GM18520 (cell line): Measurements from ENCODE around the gene FDX2.

ENCODE experiments used
- ATAC-seq: cut with Tn5 transposase; IDR thresholded peaks from one replicate; pipeline ENCODE4 v1.9.1; 2021; ENCODE audit not compliant: unreplicated experiment

FDX2 gene

GRCh38 chr19:10332965-10333757 is 17.3 kb upstream of the FDX2 start, which contains the start of gene RAVER1:
Gene RAVER1, minus strand, starts transcription at chr19:10333529. Its CDS starts 22 bp downstream, at chr19:10333507.
- ATAC-seq, result peak; percentile 74

- no peak for ATAC-seq
Observed at GRCh38 chr19:10332158-10332964, 16.5 kb upstream of the FDX2 start.

GRCh38 chr19:10329555-10329954 is 13.7 kb upstream of the FDX2 start:
- ATAC-seq, result no peak

GRCh38 chr19:10328558-10329429 is 13.0 kb upstream of the FDX2 start:
- ATAC-seq, result no peak

- ATAC-seq, result no peak
Observed at GRCh38 chr19:10327793-10328192, 12.0 kb upstream of the FDX2 start.

GRCh38 chr19:10325732-10326131 is 9.9 kb upstream of the FDX2 start:
- no peak for ATAC-seq

- no peak for ATAC-seq
Observed at GRCh38 chr19:10321874-10322835, 6.3 kb upstream of the FDX2 start.

GRCh38 chr19:10321417-10321797 is 5.6 kb upstream of the FDX2 start:
- no peak for ATAC-seq

- no peak for ATAC-seq
Observed at GRCh38 chr19:10320602-10321416, 5.0 kb upstream of the FDX2 start.

GRCh38 chr19:10318807-10319682 is 3.2 kb upstream of the FDX2 start:
- no peak for ATAC-seq

- ATAC-seq, result no peak
Observed at GRCh38 chr19:10317857-10318462, 2.1 kb upstream of the FDX2 start.

GRCh38 chr19:10317045-10317856 is 1.4 kb upstream of the FDX2 start:
- ATAC-seq, result no peak

GRCh38 chr19:10316229-10317044 is 622 bp upstream of the FDX2 start:
- no peak for ATAC-seq

- no peak for ATAC-seq
Observed at GRCh38 chr19:10309423-10309822, 6.4 kb downstream of the FDX2 start, which contains the start of gene ZGLP1. Gene ZGLP1, minus strand, starts transcription at chr19:10309815.

- no peak for ATAC-seq
Observed at GRCh38 chr19:10306327-10306726, 9.5 kb downstream of the FDX2 start.
